ENCODE data around the gene PLS1. TPM values are rescaled to one million over a fixed set of nuclear protein-coding genes. Genes with fewer than 3 reads are reported as not detected.
"Not testable (repeated sequence)": the region's sequence is repeated elsewhere in the genome, so short reads cannot be mapped to it uniquely, and the experiment has no call there.

The PLS1 gene
- total RNA-seq, 2 donors from 2014 or later = 11.3 to 26.4 TPM

- Mint-ChIP-seq H3K9me3 (no peaks in the 10 kb centered on the region), H3K36me3 (ENCODE audit: low read depth) (peaks cover 3% of the 10 kb centered on the region), H3K4me1 (peaks cover 30% of the 10 kb centered on the region), H3K4me3 (peak within 1 kb of the TSS; percentile 94), H3K27me3 (ENCODE audit: insufficient read depth) (peaks cover 2% of the 10 kb centered on the region), H3K27ac (peak within 1 kb of the TSS; percentile 98)
- Histone ChIP-seq H3K9ac (ENCODE audit: extremely low read depth, low read length, poor library complexity, severe bottlenecking) (peak within 1 kb of the TSS; percentile 87), H3K27ac (ENCODE audit: low read depth, low read length) (peak within 1 kb of the TSS; percentile 85), H3K27me3 (ENCODE audit: control insufficient read depth, insufficient read depth, low read length, poor library complexity, severe bottlenecking) (no peaks in the 10 kb centered on the region), H3K36me3 (ENCODE audit: control insufficient read depth, insufficient read depth, low read length) (no peaks in the 10 kb centered on the region), H3K4me3 (ENCODE audit: low read length) (peak within 1 kb of the TSS; percentile 95), H3K9me3 (ENCODE audit: control insufficient read depth, low read length) (no peaks in the 10 kb centered on the region), H3K4me1 (ENCODE audit: control insufficient read depth, insufficient read depth, low read length) (peaks cover 3% of the 10 kb centered on the region)
- peak; percentile 99 for DNase-seq
- 0% methylated on average over 42 to 65 of the region's 65 CpGs for WGBS, 2 experiments (ENCODE audit: insufficient coverage in 1 of 2, insufficient read length in 1 of 2)
- TF ChIP-seq, protein P1, sequence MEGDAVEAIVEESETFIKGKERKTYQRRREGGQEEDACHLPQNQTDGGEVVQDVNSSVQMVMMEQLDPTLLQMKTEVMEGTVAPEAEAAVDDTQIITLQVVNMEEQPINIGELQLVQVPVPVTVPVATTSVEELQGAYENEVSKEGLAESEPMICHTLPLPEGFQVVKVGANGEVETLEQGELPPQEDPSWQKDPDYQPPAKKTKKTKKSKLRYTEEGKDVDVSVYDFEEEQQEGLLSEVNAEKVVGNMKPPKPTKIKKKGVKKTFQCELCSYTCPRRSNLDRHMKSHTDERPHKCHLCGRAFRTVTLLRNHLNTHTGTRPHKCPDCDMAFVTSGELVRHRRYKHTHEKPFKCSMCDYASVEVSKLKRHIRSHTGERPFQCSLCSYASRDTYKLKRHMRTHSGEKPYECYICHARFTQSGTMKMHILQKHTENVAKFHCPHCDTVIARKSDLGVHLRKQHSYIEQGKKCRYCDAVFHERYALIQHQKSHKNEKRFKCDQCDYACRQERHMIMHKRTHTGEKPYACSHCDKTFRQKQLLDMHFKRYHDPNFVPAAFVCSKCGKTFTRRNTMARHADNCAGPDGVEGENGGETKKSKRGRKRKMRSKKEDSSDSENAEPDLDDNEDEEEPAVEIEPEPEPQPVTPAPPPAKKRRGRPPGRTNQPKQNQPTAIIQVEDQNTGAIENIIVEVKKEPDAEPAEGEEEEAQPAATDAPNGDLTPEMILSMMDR (conservative IDR thresholded peaks at IDR 0.05) = no peak
Observed at GRCh38 chr3:142578329-142579223, 17.6 kb upstream of the PLS1 start, which contains the start of gene ATR. Gene ATR, minus strand, starts transcription at chr3:142578733. Its CDS starts 29 bp downstream, at chr3:142578704.

- Histone ChIP-seq H3K4me3 (ENCODE audit: low read length) (no peak overlapping the region), H3K27ac (ENCODE audit: low read depth, low read length) (no peak overlapping the region), H3K9ac (ENCODE audit: extremely low read depth, low read length, poor library complexity, severe bottlenecking) (no peak overlapping the region), H3K27me3 (ENCODE audit: control insufficient read depth, insufficient read depth, low read length, poor library complexity, severe bottlenecking) (no peaks in the 10 kb centered on the region), H3K4me1 (ENCODE audit: control insufficient read depth, insufficient read depth, low read length) (peaks cover 2% of the 10 kb centered on the region), H3K9me3 (ENCODE audit: control insufficient read depth, low read length) (no peaks in the 10 kb centered on the region), H3K36me3 (ENCODE audit: control insufficient read depth, insufficient read depth, low read length) (no peaks in the 10 kb centered on the region)
- Mint-ChIP-seq H3K27ac (no peak overlapping the region), H3K36me3 (ENCODE audit: low read depth) (no peaks in the 10 kb centered on the region), H3K27me3 (ENCODE audit: insufficient read depth) (peaks cover 2% of the 10 kb centered on the region), H3K9me3 (no peaks in the 10 kb centered on the region), H3K4me3 (peak overlapping the region; percentile 94), H3K4me1 (peaks cover 27% of the 10 kb centered on the region)
- 82% methylated on average over 1 of the region's 1 CpG; no CpG with 5 or more reads in 1 of the 2 experiments for WGBS, 2 experiments (ENCODE audit: insufficient coverage in 1 of 2, insufficient read length in 1 of 2)
- DNase-seq = no peak
- TF ChIP-seq, protein P1 (conservative IDR thresholded peaks at IDR 0.05) = no peak
Observed at GRCh38 chr3:142580061-142580423, 16.2 kb upstream of the PLS1 start.

DNA sequence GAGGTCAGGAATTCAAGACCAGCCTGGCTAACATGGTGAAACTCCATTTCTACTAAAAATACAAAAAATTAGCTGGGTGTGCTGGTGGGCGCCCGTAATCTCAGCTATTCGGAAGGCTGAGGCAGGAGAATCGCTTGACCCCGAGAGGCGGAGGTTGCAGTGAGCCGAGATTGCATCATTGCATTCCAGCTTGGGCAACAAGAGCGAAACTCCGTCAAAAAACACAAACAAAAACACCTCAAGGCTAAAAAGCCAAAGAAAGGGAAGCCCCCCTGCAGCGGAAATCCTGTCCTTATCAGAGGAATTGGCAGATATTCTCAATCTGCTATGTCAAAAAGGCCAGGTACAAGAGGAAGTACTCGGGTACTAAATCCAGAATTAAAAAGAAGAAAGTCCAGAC lies 15.1 kb upstream of the PLS1 start:
- not testable (repeated sequence) for H3K9me3 Mint-ChIP-seq, DNase-seq
- 70 to 93% methylated on average over 2 to 11 of the region's 11 CpGs for WGBS, 2 experiments (ENCODE audit: insufficient coverage in 1 of 2, insufficient read length in 1 of 2)

More for the DNA sequence above, 15.1 kb upstream of the PLS1 start:
- H3K36me3 Mint-ChIP-seq (ENCODE audit: low read depth); H3K27ac ChIP-seq (ENCODE audit: low read depth, low read length); H3K36me3 ChIP-seq (ENCODE audit: control insufficient read depth, insufficient read depth, low read length); H3K4me1 ChIP-seq (ENCODE audit: control insufficient read depth, insufficient read depth, low read length); H3K9ac ChIP-seq (ENCODE audit: extremely low read depth, low read length, poor library complexity, severe bottlenecking); H3K4me3 Mint-ChIP-seq; H3K27me3 Mint-ChIP-seq (ENCODE audit: insufficient read depth); H3K4me3 ChIP-seq (ENCODE audit: low read length); H3K9me3 ChIP-seq (ENCODE audit: control insufficient read depth, low read length); H3K27me3 ChIP-seq (ENCODE audit: control insufficient read depth, insufficient read depth, low read length, poor library complexity, severe bottlenecking): not testable (repeated sequence)
- Mint-ChIP-seq H3K27ac (peak overlapping the region; percentile 57), H3K4me1 (peaks cover 20% of the 10 kb centered on the region)
